HepG2 (cell line): ENCODE data around the gene TEX14. TPM values are rescaled to one million over a fixed set of nuclear protein-coding genes. Genes with fewer than 3 reads are reported as not detected.

Experiments
- AKAP8 ChIP-seq: sonication (generic); formaldehyde crosslinking; IDR thresholded peaks from 2 replicates; pipeline ENCODE4 v1.5.1; 2020; ENCODE audit warnings: mild to moderate bottlenecking, missing genetic modification reagents
- CAMTA2 ChIP-seq: sonication (generic); formaldehyde crosslinking; IDR thresholded peaks from 2 replicates; pipeline ENCODE4 v1.4.0; 2020; ENCODE audit warnings: mild to moderate bottlenecking, missing genetic modification reagents, borderline replicate concordance
- CCDC6 ChIP-seq: sonication (generic); formaldehyde crosslinking; IDR thresholded peaks from 2 replicates; pipeline ENCODE4 v1.8.1; 2022; ENCODE audit warnings: mild to moderate bottlenecking, missing genetic modification reagents, moderate library complexity
- DNMT3B ChIP-seq: conservative IDR thresholded peaks from 2 replicates; pipeline ENCODE4 v1.6.1; 2016; ENCODE audit warnings: missing biosample characterization, control low read depth
- HOXD1 ChIP-seq: sonication (generic); formaldehyde crosslinking; IDR thresholded peaks from 2 replicates; pipeline ENCODE4 v1.5.0; 2020; ENCODE audit warnings: missing genetic modification reagents
- MTERF4 ChIP-seq: sonication (generic); formaldehyde crosslinking; IDR thresholded peaks from 2 replicates; pipeline ENCODE4 v1.8.0; 2023; ENCODE audit warnings: mild to moderate bottlenecking, missing genetic modification reagents
- NCOA2 ChIP-seq: sonication (generic); formaldehyde crosslinking; IDR thresholded peaks from 2 replicates; pipeline ENCODE4 v1.8.0; 2022; ENCODE audit warnings: inconsistent platforms
- SIN3A ChIP-seq: IDR thresholded peaks from 2 replicates; pipeline ENCODE4 v1.6.1; 2011; ENCODE audit warnings: low read depth, mild to moderate bottlenecking, control low read depth, low read length, borderline replicate concordance
- SMARCC2 ChIP-seq: fragments of 450-650 bp; IDR thresholded peaks from 2 replicates; pipeline ENCODE4 v1.6.1; 2017; ENCODE audit warnings: antibody characterized with exemption, mild to moderate bottlenecking
- TARDBP ChIP-seq: sonication (generic); formaldehyde crosslinking; IDR thresholded peaks from 2 replicates; pipeline ENCODE4 v1.8.0; 2022; ENCODE audit warnings: mild to moderate bottlenecking, missing genetic modification reagents
- TFAP4 ChIP-seq: sonication (generic); IDR thresholded peaks from 2 replicates; pipeline ENCODE4 v1.6.1; 2016; ENCODE audit warnings: low read depth, borderline replicate concordance
- ZNF256 ChIP-seq: sonication (generic); formaldehyde crosslinking; conservative IDR thresholded peaks from 2 replicates; pipeline ENCODE4 v1.4.0; 2020; ENCODE audit warnings: missing genetic modification reagents
- ZNF337 ChIP-seq: sonication (generic); formaldehyde crosslinking; IDR thresholded peaks from 2 replicates; pipeline ENCODE4 v1.5.1; 2020; ENCODE audit warnings: missing genetic modification reagents, low read depth, mild to moderate bottlenecking, borderline replicate concordance
- ZNF484 ChIP-seq: sonication (generic); formaldehyde crosslinking; IDR thresholded peaks from 2 replicates; pipeline ENCODE4 v1.5.1; 2020; ENCODE audit warnings: mild to moderate bottlenecking, low read depth, missing genetic modification reagents, borderline replicate concordance
- ZNF720 ChIP-seq: sonication (generic); formaldehyde crosslinking; IDR thresholded peaks from 2 replicates; pipeline ENCODE4 v1.4.0; 2020; ENCODE audit warnings: missing genetic modification reagents
- ZNF749 ChIP-seq: sonication (generic); formaldehyde crosslinking; IDR thresholded peaks from 2 replicates; pipeline ENCODE4 v1.8.0; 2022; ENCODE audit warnings: mild to moderate bottlenecking, missing genetic modification reagents, moderate library complexity, borderline replicate concordance
- ZNF879 ChIP-seq: sonication (generic); formaldehyde crosslinking; IDR thresholded peaks from 2 replicates; pipeline ENCODE4 v1.8.1; 2023; ENCODE audit warnings: missing genetic modification reagents
- ZSCAN5A ChIP-seq: sonication (generic); formaldehyde crosslinking; IDR thresholded peaks from 2 replicates; pipeline ENCODE4 v1.8.0; 2022; ENCODE audit warnings: mild to moderate bottlenecking, missing genetic modification reagents, borderline replicate concordance
- polyA plus RNA-seq, 8 experiments: library from polyadenylated mRNA; depleted of rRNA in 3 of 8; stranded (reverse) in 7 of 8; unstranded in 1 of 8; fragments of >200 nt; fragmentation: Illumina TruSeq in 4 of 8; extraction: Trizol in 4 of 8; gene quantifications; 2 replicates each; pipeline versions ENCODE4 v1.2.1 to v1.2.3, GENCODE V29; 2011 to 2016; ENCODE audit warnings: low read depth in 4 of 8, missing spikeins in 1 of 8, mixed read lengths in 1 of 8; ENCODE audit not compliant: insufficient read depth in 1 of 8
- total RNA-seq, 5 experiments: library from RNA; depleted of rRNA; stranded (reverse); fragments of >200 nt; fragmentation: Illumina TruSeq; extraction: Trizol; gene quantifications; 2 replicates each; pipeline ENCODE4 v1.2.3, GENCODE V29; 2016; ENCODE audit warnings: low read depth in 1 of 5
- TF ChIP-seq, protein P1 (sequence below): sonication (generic); formaldehyde crosslinking; IDR thresholded peaks from 2 replicates; pipeline ENCODE4 v1.4.0; 2020; ENCODE audit warnings: missing genetic modification reagents, borderline replicate concordance
- TF ChIP-seq, protein P2 (sequence below): sonication (generic); formaldehyde crosslinking; IDR thresholded peaks from 2 replicates; pipeline ENCODE4 v1.5.1; 2020; ENCODE audit warnings: missing genetic modification reagents, mild to moderate bottlenecking, borderline replicate concordance

The TEX14 gene
- total and polyA plus RNA-seq, 2 of the 13 experiments (the other 11 are each of a cell fraction or from before 2014, with no cell fraction given): 0.04 to 0.07 TPM

GRCh38 chr17:58658804-58659713, 32.8 kb downstream of the TEX14 start (continued):
- TF ChIP-seq TARDBP (CRISPR knock-in tag) (peak; percentile 95), MTERF4 (CRISPR knock-in tag) (no peak), CCDC6 (CRISPR knock-in tag) (peak; percentile 89), ZNF720 (CRISPR knock-in tag) (peak; percentile 94), HOXD1 (CRISPR knock-in tag) (peak; percentile 58), TFAP4 (peak; percentile 56), ZNF484 (CRISPR knock-in tag) (no peak), NCOA2 (CRISPR knock-in tag) (peak; percentile 88), SIN3A (peak; percentile 92), ZNF749 (CRISPR knock-in tag) (peak; percentile 88), CAMTA2 (CRISPR knock-in tag) (no peak; the same call in 1 of the 2 replicates), SMARCC2 (no peak), ZSCAN5A (CRISPR knock-in tag) (peak; percentile 91), ZNF879 (CRISPR knock-in tag) (no peak), DNMT3B (CRISPR knock-in tag) (peak; percentile 96), ZNF256 (CRISPR knock-in tag) (peak; percentile 87; the same call in 1 of the 2 replicates), AKAP8 (CRISPR knock-in tag) (peak; percentile 64; the same call in 1 of the 2 replicates), ZNF337 (CRISPR knock-in tag) (no peak)
- TF ChIP-seq, protein P1, sequence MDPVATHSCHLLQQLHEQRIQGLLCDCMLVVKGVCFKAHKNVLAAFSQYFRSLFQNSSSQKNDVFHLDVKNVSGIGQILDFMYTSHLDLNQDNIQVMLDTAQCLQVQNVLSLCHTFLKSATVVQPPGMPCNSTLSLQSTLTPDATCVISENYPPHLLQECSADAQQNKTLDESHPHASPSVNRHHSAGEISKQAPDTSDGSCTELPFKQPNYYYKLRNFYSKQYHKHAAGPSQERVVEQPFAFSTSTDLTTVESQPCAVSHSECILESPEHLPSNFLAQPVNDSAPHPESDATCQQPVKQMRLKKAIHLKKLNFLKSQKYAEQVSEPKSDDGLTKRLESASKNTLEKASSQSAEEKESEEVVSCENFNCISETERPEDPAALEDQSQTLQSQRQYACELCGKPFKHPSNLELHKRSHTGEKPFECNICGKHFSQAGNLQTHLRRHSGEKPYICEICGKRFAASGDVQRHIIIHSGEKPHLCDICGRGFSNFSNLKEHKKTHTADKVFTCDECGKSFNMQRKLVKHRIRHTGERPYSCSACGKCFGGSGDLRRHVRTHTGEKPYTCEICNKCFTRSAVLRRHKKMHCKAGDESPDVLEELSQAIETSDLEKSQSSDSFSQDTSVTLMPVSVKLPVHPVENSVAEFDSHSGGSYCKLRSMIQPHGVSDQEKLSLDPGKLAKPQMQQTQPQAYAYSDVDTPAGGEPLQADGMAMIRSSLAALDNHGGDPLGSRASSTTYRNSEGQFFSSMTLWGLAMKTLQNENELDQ (CRISPR knock-in tag): peak; percentile 88; the same call in 1 of the 2 replicates
- TF ChIP-seq, protein P2, sequence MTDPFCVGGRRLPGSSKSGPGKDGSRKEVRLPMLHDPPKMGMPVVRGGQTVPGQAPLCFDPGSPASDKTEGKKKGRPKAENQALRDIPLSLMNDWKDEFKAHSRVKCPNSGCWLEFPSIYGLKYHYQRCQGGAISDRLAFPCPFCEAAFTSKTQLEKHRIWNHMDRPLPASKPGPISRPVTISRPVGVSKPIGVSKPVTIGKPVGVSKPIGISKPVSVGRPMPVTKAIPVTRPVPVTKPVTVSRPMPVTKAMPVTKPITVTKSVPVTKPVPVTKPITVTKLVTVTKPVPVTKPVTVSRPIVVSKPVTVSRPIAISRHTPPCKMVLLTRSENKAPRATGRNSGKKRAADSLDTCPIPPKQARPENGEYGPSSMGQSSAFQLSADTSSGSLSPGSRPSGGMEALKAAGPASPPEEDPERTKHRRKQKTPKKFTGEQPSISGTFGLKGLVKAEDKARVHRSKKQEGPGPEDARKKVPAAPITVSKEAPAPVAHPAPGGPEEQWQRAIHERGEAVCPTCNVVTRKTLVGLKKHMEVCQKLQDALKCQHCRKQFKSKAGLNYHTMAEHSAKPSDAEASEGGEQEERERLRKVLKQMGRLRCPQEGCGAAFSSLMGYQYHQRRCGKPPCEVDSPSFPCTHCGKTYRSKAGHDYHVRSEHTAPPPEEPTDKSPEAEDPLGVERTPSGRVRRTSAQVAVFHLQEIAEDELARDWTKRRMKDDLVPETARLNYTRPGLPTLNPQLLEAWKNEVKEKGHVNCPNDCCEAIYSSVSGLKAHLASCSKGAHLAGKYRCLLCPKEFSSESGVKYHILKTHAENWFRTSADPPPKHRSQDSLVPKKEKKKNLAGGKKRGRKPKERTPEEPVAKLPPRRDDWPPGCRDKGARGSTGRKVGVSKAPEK: peak; percentile 40; the same call in 1 of the 2 replicates
